HCT116 (cell line): ENCODE measurements around the gene CCDC195. TPM values are rescaled to one million over a fixed set of nuclear protein-coding genes. Genes with fewer than 3 reads are reported as not detected.

Experiments used
- ATAC-seq: fragments of 200-7000 bp; cut with Tn5 transposase; 2 replicates; pipeline ENCODE4 v1.9.1; 2020; ENCODE audit warnings: mild to moderate bottlenecking, moderate library complexity
- BruUV-seq: library from RNA; stranded (reverse); fragments of 400-500 nt; replicated peaks from 2 replicates; lab custom pipeline; 2021; lab: Mats Ljungman, UMichigan
- CTCF ChIA-PET: fragments of 300-600 bp; sonication (Branson Sonifier 250); formaldehyde crosslinking; loops from one replicate; lab custom pipeline; 2021; ENCODE audit warnings: antibody characterized with exemption; lab: Charles Lee
- POLR2A ChIA-PET: fragments of 300-600, 350-600 bp; sonication (Branson Sonifier 250); formaldehyde crosslinking; loops from one replicate; lab custom pipeline; 2021; ENCODE audit warnings: antibody characterized with exemption; lab: Charles Lee
- RAD21 ChIA-PET, 2 experiments: fragments of 300-600 bp; sonication (Branson Sonifier 250); formaldehyde crosslinking; loops; one replicate each; lab custom pipeline; 2023; ENCODE audit warnings: low total read pairs in 2 of 2; ENCODE audit not compliant: uncharacterized antibody in 2 of 2, unreplicated experiment in 2 of 2, low non-redundant PET in 1 of 2; lab: Charles Lee
- DNase-seq: peaks from one replicate; pipeline ENCODE4 v3.0.0-alpha.2; 2010; ENCODE audit warnings: low read depth, low spot score
- H2AFZ ChIP-seq: fragments of 200-600 bp; shearing (Covaris generic), sonication (generic); 2 replicates; pipeline ENCODE4 v1.6.1; 2017; ENCODE audit warnings: low read depth, mixed run types, mixed read lengths, antibody characterized with exemption, low read length; ENCODE audit not compliant: poor library complexity, severe bottlenecking
- H3K27ac ChIP-seq: 2 replicates; pipeline ENCODE4 v1.5.1; 2012; ENCODE audit warnings: low read depth, low read length
- H3K27me3 ChIP-seq: fragments of 200-600 bp; sonication (generic); 2 replicates; pipeline ENCODE4 v1.6.1; 2016; ENCODE audit warnings: mixed run types, low read length, mixed read lengths; ENCODE audit not compliant: insufficient read depth
- H3K36me3 ChIP-seq, 2 experiments: fragments of 200-500 bp in 1 of 2; fragments of 200-600 bp in 1 of 2; sonication (Bioruptor generic) in 1 of 2; sonication (generic) in 1 of 2; 2 replicates each; pipeline versions ENCODE4 v1.5.1 to v1.6.1; 2014 to 2016; ENCODE audit warnings: low read length in 2 of 2, inconsistent platforms in 1 of 2, mixed read lengths in 1 of 2, mixed run types in 1 of 2; ENCODE audit not compliant: insufficient read depth in 2 of 2, control insufficient read depth in 1 of 2
- H3K4me1 ChIP-seq, 2 experiments: fragments of 200-600 bp in 1 of 2; sonication (generic) in 1 of 2; 2 replicates each; pipeline versions ENCODE4 v1.5.1 to v1.6.1; 2012 to 2017; ENCODE audit warnings: low read length in 2 of 2, inconsistent platforms in 1 of 2, mild to moderate bottlenecking in 1 of 2, mixed read lengths in 1 of 2, mixed run types in 1 of 2, moderate library complexity in 1 of 2; ENCODE audit not compliant: insufficient read depth in 2 of 2, control insufficient read depth in 1 of 2
- H3K4me2 ChIP-seq: fragments of 200-600 bp; sonication (generic); 2 replicates; pipeline ENCODE4 v1.6.1; 2017; ENCODE audit warnings: mixed run types, low read length, mixed read lengths
- H3K4me3 ChIP-seq, 2 experiments: fragments of 200-600 bp in 1 of 2; sonication (generic) in 1 of 2; replicated peaks in 1 of 2; 2 replicates each; pipeline ENCODE4 v1.5.1; 2011 to 2016; ENCODE audit warnings: low read length in 2 of 2, control low read depth in 1 of 2, low read depth in 1 of 2, mild to moderate bottlenecking in 1 of 2, mixed read lengths in 1 of 2, mixed run types in 1 of 2
- H3K79me2 ChIP-seq: fragments of 200-600 bp; sonication (generic); 2 replicates; pipeline ENCODE4 v1.6.1; 2017; ENCODE audit warnings: mild to moderate bottlenecking, mixed run types, low read length, moderate library complexity, mixed read lengths; ENCODE audit not compliant: insufficient read depth
- H3K9ac ChIP-seq: fragments of 200-600 bp; sonication (generic); 2 replicates; pipeline ENCODE4 v1.6.1; 2016; ENCODE audit warnings: low read length, mixed read lengths
- H3K9me2 ChIP-seq: fragments of 200-600 bp; sonication (generic), shearing (Covaris generic); 2 replicates; pipeline ENCODE4 v1.6.1; 2017; ENCODE audit warnings: mixed run types, mild to moderate bottlenecking, moderate library complexity; ENCODE audit not compliant: insufficient read depth
- H3K9me3 ChIP-seq, 2 experiments: fragments of 200-500 bp in 1 of 2; fragments of 200-600 bp in 1 of 2; sonication (Bioruptor generic) in 1 of 2; sonication (generic) in 1 of 2; 2 replicates each; pipeline ENCODE4 v1.6.1; 2014 to 2017; ENCODE audit warnings: low read length in 2 of 2, mixed read lengths in 2 of 2, inconsistent platforms in 1 of 2, low read depth in 1 of 2, mild to moderate bottlenecking in 1 of 2, mixed run types in 1 of 2, moderate library complexity in 1 of 2; ENCODE audit not compliant: control insufficient read depth in 1 of 2, insufficient read depth in 1 of 2
- H4K20me1 ChIP-seq: fragments of 200-600 bp; sonication (generic), shearing (Covaris generic); 2 replicates; pipeline ENCODE4 v1.6.1; 2017; ENCODE audit warnings: mixed run types, mild to moderate bottlenecking, moderate library complexity; ENCODE audit not compliant: insufficient read depth
- CEBPB ChIP-seq: IDR thresholded peaks from 2 replicates; pipeline ENCODE4 v1.6.1; 2012; ENCODE audit warnings: low read depth
- EGR1 ChIP-seq: IDR thresholded peaks from 2 replicates; pipeline ENCODE4 v1.6.1; 2012; ENCODE audit warnings: low read depth
- ELF1 ChIP-seq: IDR thresholded peaks from 2 replicates; pipeline ENCODE4 v1.6.1; 2012; ENCODE audit warnings: low read depth, borderline replicate concordance
- EZH2 ChIP-seq: fragments of 200-600 bp; sonication (generic); IDR thresholded peaks from 2 replicates; pipeline ENCODE4 v1.6.1; 2017; ENCODE audit warnings: antibody characterized with exemption, mixed run types
- FOSL1 ChIP-seq: IDR thresholded peaks from 2 replicates; pipeline ENCODE4 v1.6.1; 2012; ENCODE audit warnings: low read depth
- POLR2A ChIP-seq: IDR thresholded peaks from 2 replicates; pipeline ENCODE4 v1.7.0; 2011; ENCODE audit warnings: borderline replicate concordance; ENCODE audit not compliant: insufficient read depth, insufficient read length; ENCODE audit errors: extremely low read depth
- POLR2AphosphoS5 ChIP-seq: IDR thresholded peaks from 2 replicates; pipeline ENCODE4 v1.6.1; 2011; ENCODE audit warnings: mild to moderate bottlenecking, low read depth, low read length, moderate library complexity
- RAD21 ChIP-seq: IDR thresholded peaks from 2 replicates; pipeline ENCODE4 v1.6.1; 2012; ENCODE audit warnings: low read depth, mild to moderate bottlenecking
- SIN3A ChIP-seq: IDR thresholded peaks from 2 replicates; pipeline ENCODE4 v1.6.1; 2012; ENCODE audit warnings: low read depth
- SP1 ChIP-seq: IDR thresholded peaks from 2 replicates; pipeline ENCODE4 v1.6.1; 2012; ENCODE audit warnings: low read depth
- SRF ChIP-seq: IDR thresholded peaks from 2 replicates; pipeline ENCODE4 v1.6.1; 2012; ENCODE audit warnings: low read depth
- TCF7L2 ChIP-seq: IDR thresholded peaks from 2 replicates; pipeline ENCODE4 v1.7.0; 2011; ENCODE audit warnings: borderline replicate concordance, inconsistent platforms; ENCODE audit not compliant: insufficient read depth, insufficient read length; ENCODE audit errors: extremely low read depth
- YY1 ChIP-seq: IDR thresholded peaks from 2 replicates; pipeline ENCODE4 v1.6.1; 2011; ENCODE audit warnings: low read length, low read depth, moderate library complexity, mild to moderate bottlenecking; ENCODE audit not compliant: insufficient replicate concordance; ENCODE audit errors: extremely low read depth
- ZFX ChIP-seq: fragments of 450-650 bp; IDR thresholded peaks from 2 replicates; pipeline ENCODE4 v1.6.1; 2017
- ZNF274 ChIP-seq: fragments of 200-500 bp; sonication (Bioruptor generic); IDR thresholded peaks from 2 replicates; pipeline ENCODE4 v1.6.1; 2014; ENCODE audit warnings: mild to moderate bottlenecking, low read depth, low read length, inconsistent platforms
- intact Hi-C: fragments of 100-400 bp; cut with micrococcal nuclease; formaldehyde crosslinking; loops from 2 replicates; pipeline ENCODE4 v1.10.0; 2022
- total RNA-seq: library from RNA; stranded (reverse); gene quantifications from one replicate; pipeline ENCODE4 v1.2.1, GENCODE V29; 2021; ENCODE audit not compliant: unreplicated experiment
- TF ChIP-seq, protein P1 (sequence below): IDR thresholded peaks from 2 replicates; pipeline ENCODE4 v1.6.1; 2012; ENCODE audit warnings: low read depth
- TF ChIP-seq, protein P2 (sequence below): IDR thresholded peaks from 2 replicates; pipeline ENCODE4 v1.6.1; 2011; ENCODE audit warnings: mild to moderate bottlenecking, low read length, moderate library complexity; ENCODE audit not compliant: insufficient replicate concordance; ENCODE audit errors: extremely low read depth
- TF ChIP-seq, protein P3 (sequence below): IDR thresholded peaks from 2 replicates; pipeline ENCODE4 v1.6.1; 2012
- TF ChIP-seq, protein P4 (sequence below): IDR thresholded peaks from 2 replicates; pipeline ENCODE4 v1.6.1; 2012

Gene CCDC195
- total RNA-seq, 1 experiment from 2014 or later = not detected

DNA sequence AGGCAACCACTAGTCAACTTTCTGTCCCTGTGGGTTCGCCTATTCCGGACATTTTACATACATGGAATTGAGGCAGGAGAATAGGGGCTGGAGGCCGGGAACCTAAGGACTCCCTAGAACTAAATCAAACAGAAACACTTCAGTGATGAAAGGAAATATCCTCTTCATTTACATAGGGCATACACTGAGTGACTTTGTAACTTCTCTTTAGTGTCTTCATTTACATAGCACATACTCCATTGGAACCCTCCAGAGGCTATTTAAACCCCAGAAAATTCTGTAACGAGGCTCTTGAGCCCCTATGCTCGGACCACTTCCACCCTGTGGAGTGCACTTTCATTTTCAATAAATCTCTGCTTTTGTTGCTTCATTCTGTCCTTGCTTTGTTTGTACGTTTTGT, 56.5 kb downstream of the CCDC195 start:
- H3K4me2 ChIP-seq = no peak overlapping the region

More for the DNA sequence above, 56.5 kb downstream of the CCDC195 start:
- Histone ChIP-seq H3K9ac (no peak overlapping the region), H3K9me2 (no peaks in the 10 kb centered on the region), H3K4me1 (no peaks in the 10 kb centered on the region), H4K20me1 (no peaks in the 10 kb centered on the region), H3K79me2 (no peaks in the 10 kb centered on the region), H3K36me3 (no peaks in the 10 kb centered on the region), H3K4me3 (no peak overlapping the region), H2AFZ (no peak overlapping the region), H3K9me3 (peaks cover 0 to 6% of the 10 kb centered on the region in 2 experiments; a peak in 1 of 4 replicates), H3K27ac (no peak overlapping the region), H3K27me3 (no peaks in the 10 kb centered on the region)
- CTCF ChIA-PET = no interaction called here
- no peak for TF ChIP-seq ELF1
- TF ChIP-seq TCF7L2 = no peak
- TF ChIP-seq SP1 = no peak
- no peak for TF ChIP-seq SIN3A
- TF ChIP-seq, protein P1, sequence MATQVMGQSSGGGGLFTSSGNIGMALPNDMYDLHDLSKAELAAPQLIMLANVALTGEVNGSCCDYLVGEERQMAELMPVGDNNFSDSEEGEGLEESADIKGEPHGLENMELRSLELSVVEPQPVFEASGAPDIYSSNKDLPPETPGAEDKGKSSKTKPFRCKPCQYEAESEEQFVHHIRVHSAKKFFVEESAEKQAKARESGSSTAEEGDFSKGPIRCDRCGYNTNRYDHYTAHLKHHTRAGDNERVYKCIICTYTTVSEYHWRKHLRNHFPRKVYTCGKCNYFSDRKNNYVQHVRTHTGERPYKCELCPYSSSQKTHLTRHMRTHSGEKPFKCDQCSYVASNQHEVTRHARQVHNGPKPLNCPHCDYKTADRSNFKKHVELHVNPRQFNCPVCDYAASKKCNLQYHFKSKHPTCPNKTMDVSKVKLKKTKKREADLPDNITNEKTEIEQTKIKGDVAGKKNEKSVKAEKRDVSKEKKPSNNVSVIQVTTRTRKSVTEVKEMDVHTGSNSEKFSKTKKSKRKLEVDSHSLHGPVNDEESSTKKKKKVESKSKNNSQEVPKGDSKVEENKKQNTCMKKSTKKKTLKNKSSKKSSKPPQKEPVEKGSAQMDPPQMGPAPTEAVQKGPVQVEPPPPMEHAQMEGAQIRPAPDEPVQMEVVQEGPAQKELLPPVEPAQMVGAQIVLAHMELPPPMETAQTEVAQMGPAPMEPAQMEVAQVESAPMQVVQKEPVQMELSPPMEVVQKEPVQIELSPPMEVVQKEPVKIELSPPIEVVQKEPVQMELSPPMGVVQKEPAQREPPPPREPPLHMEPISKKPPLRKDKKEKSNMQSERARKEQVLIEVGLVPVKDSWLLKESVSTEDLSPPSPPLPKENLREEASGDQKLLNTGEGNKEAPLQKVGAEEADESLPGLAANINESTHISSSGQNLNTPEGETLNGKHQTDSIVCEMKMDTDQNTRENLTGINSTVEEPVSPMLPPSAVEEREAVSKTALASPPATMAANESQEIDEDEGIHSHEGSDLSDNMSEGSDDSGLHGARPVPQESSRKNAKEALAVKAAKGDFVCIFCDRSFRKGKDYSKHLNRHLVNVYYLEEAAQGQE = no peak
- no peak for TF ChIP-seq CEBPB
- no peak for TF ChIP-seq EZH2
- TF ChIP-seq POLR2AphosphoS5 = no peak
- TF ChIP-seq, protein P2, sequence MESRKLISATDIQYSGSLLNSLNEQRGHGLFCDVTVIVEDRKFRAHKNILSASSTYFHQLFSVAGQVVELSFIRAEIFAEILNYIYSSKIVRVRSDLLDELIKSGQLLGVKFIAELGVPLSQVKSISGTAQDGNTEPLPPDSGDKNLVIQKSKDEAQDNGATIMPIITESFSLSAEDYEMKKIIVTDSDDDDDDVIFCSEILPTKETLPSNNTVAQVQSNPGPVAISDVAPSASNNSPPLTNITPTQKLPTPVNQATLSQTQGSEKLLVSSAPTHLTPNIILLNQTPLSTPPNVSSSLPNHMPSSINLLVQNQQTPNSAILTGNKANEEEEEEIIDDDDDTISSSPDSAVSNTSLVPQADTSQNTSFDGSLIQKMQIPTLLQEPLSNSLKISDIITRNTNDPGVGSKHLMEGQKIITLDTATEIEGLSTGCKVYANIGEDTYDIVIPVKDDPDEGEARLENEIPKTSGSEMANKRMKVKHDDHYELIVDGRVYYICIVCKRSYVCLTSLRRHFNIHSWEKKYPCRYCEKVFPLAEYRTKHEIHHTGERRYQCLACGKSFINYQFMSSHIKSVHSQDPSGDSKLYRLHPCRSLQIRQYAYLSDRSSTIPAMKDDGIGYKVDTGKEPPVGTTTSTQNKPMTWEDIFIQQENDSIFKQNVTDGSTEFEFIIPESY = no peak
- no peak for TF ChIP-seq SRF
- no peak for TF ChIP-seq RAD21
- no peak for TF ChIP-seq POLR2A
- TF ChIP-seq ZFX = no peak
- TF ChIP-seq, protein P3, sequence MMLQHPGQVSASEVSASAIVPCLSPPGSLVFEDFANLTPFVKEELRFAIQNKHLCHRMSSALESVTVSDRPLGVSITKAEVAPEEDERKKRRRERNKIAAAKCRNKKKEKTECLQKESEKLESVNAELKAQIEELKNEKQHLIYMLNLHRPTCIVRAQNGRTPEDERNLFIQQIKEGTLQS = no peak
- no peak for TF ChIP-seq EGR1
- TF ChIP-seq ZNF274 = no peak
- no peak for TF ChIP-seq YY1
- no peak for TF ChIP-seq FOSL1
- TF ChIP-seq, protein P4, sequence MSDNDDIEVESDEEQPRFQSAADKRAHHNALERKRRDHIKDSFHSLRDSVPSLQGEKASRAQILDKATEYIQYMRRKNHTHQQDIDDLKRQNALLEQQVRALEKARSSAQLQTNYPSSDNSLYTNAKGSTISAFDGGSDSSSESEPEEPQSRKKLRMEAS = no peak
- no peak for ATAC-seq
- RAD21 ChIA-PET = no interaction called here
- DNase-seq = no peak
- BruUV-seq = no TSS peak
- intact Hi-C loops = no loop called here
- POLR2A ChIA-PET = no interaction called here
